Stimulated activated CD8-positive, alpha-beta memory T cell treated with anti-CD3 and anti-CD28 coated beads, Interleukin-4, amount 100 ng/mL, for 48 hours (primary cell): Measurements from ENCODE around the gene ASAH2B.

Source experiments
- DNase-seq: peaks from one replicate; pipeline ENCODE4 v3.0.0-alpha.2; 2020

Gene ASAH2B

GRCh38 chr10:50799595-50799994, 59.9 kb downstream of the ASAH2B start:
- DNase-seq: no peak

GRCh38 chr10:50805981-50806622, 66.4 kb downstream of the ASAH2B start:
- no peak for DNase-seq

- DNase-seq: no peak
Observed at GRCh38 chr10:50807851-50808776, 68.4 kb downstream of the ASAH2B start.
